Osteoblast (primary cell): Measurements from ENCODE around the gene PRCD. TPM values are rescaled to one million over a fixed set of nuclear protein-coding genes. Genes with fewer than 3 reads are reported as not detected.

Source experiments
- DNase-seq: peaks from one replicate; pipeline ENCODE4 v3.0.0; 2011; ENCODE audit warnings: low spot score, mixed read lengths; ENCODE audit not compliant: insufficient read length; ENCODE audit errors: missing footprints
- H2AFZ ChIP-seq: 2 replicates; pipeline ENCODE4 v1.6.0; 2011; ENCODE audit warnings: mild to moderate bottlenecking, low read length
- H3K27ac ChIP-seq: 2 replicates; pipeline ENCODE4 v1.5.1; 2011; ENCODE audit warnings: mild to moderate bottlenecking, low read depth, low read length, moderate library complexity
- H3K27me3 ChIP-seq: 2 replicates; pipeline ENCODE4 v1.6.0; 2012; ENCODE audit warnings: mild to moderate bottlenecking, control low read depth, inconsistent platforms, low read length, moderate library complexity; ENCODE audit not compliant: insufficient read depth
- H3K36me3 ChIP-seq: 2 replicates; pipeline ENCODE4 v1.5.1; 2011; ENCODE audit warnings: mild to moderate bottlenecking, low read length, control low read depth, moderate library complexity; ENCODE audit not compliant: insufficient read depth
- H3K4me1 ChIP-seq: 2 replicates; pipeline ENCODE4 v1.5.1; 2011; ENCODE audit warnings: mild to moderate bottlenecking, low read length, control low read depth, moderate library complexity; ENCODE audit not compliant: insufficient read depth
- H3K4me2 ChIP-seq: 2 replicates; pipeline ENCODE4 v1.6.0; 2011; ENCODE audit warnings: mild to moderate bottlenecking, low read length; ENCODE audit not compliant: insufficient read depth
- H3K4me3 ChIP-seq: fragments of 200-600 bp; sonication (generic); 3 replicates; pipeline ENCODE4 v1.5.1; 2012; ENCODE audit warnings: mild to moderate bottlenecking, low read length, inconsistent platforms; ENCODE audit not compliant: insufficient read depth
- H3K79me2 ChIP-seq: 2 replicates; pipeline ENCODE4 v1.6.0; 2012; ENCODE audit warnings: mild to moderate bottlenecking, low read length, control low read depth, inconsistent platforms; ENCODE audit not compliant: insufficient read depth
- H3K9me3 ChIP-seq: 2 replicates; pipeline ENCODE4 v1.5.1; 2011; ENCODE audit warnings: low read depth, low read length, control low read depth
- H4K20me1 ChIP-seq: 2 replicates; pipeline ENCODE4 v1.6.0; 2012; ENCODE audit warnings: mild to moderate bottlenecking, low read length, control low read depth; ENCODE audit not compliant: insufficient read depth
- total RNA-seq: library from RNA; depleted of rRNA; stranded (reverse); fragments of >200 nt; gene quantifications from 2 replicates; pipeline ENCODE4 v1.2.3, GENCODE V29; 2012
- TF ChIP-seq, protein P1 (sequence below): IDR thresholded peaks from 2 replicates; pipeline ENCODE4 v1.5.1; 2011; ENCODE audit warnings: mild to moderate bottlenecking, low read depth, low read length, moderate library complexity; ENCODE audit errors: extremely low read depth

Gene PRCD
- total RNA-seq, 1 donor: 4.0 TPM

DNA sequence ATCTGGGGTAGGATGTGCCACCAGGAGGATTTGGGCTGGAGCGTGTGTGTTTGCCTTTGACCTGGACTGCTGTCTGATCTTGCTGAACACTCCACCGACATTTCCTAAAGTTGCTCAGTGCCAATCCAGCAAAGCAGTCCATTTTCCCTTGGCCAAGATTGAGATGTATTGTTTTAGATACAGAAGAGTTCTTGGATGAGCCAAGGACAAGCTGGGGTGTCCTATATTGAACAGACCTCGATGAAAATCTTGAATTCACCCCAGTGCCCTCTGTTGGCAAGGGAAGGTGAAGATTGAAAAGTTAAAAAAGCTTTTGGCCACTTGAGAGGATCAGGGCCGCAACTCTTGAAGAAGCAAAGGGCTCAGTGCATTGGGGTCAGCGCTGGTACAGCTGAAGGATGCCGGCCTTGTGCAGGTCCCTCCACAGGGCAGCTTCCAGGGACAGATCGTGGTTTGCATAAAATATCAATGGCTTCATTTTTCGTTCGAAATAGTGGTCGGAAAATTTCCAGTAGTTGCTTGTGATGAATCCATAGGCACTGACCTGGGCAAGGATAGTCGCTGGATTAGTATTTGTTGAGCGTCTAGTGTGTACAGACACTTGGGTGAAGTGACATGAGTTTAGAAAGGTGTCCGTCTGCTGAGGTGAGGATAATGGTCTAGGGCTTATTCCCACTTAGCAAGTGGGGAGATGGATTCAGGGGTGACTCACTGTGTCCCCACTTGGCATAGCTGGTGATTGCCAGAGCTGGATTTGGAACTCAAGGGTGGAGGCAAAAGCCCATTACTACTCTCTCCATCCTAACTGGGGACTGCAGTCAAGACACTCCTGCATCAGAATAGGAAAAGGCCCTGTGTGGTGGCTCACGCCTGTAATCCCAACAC is 26.1 kb downstream of the PRCD start:
- DNase-seq: peak; percentile 35
- peaks cover 30% of the 10 kb centered on the region for H3K36me3 ChIP-seq

DNA sequence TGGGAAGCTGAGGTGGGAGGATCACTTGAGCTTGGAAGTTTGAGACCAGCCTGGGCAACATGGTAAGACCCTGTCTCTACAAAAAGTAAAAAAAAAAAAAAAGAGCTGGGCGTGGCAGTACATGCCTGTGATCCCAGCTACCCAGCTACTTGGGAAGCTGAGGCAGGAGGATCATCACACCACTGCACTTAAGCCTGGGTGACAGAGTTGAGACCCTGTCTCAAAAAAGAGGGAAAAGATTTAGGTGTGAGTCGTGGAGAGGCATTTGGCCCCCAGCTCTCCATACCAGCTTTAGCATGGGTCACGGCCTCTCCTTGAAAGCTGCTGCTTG is 26.7 kb downstream of the PRCD start:
- H3K9me3 ChIP-seq: peaks cover 4% of the 10 kb centered on the region
- no peaks in the 10 kb centered on the region for H3K27me3 ChIP-seq
- TF ChIP-seq, protein P1, sequence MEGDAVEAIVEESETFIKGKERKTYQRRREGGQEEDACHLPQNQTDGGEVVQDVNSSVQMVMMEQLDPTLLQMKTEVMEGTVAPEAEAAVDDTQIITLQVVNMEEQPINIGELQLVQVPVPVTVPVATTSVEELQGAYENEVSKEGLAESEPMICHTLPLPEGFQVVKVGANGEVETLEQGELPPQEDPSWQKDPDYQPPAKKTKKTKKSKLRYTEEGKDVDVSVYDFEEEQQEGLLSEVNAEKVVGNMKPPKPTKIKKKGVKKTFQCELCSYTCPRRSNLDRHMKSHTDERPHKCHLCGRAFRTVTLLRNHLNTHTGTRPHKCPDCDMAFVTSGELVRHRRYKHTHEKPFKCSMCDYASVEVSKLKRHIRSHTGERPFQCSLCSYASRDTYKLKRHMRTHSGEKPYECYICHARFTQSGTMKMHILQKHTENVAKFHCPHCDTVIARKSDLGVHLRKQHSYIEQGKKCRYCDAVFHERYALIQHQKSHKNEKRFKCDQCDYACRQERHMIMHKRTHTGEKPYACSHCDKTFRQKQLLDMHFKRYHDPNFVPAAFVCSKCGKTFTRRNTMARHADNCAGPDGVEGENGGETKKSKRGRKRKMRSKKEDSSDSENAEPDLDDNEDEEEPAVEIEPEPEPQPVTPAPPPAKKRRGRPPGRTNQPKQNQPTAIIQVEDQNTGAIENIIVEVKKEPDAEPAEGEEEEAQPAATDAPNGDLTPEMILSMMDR: no peak
- no peak for DNase-seq
- H3K79me2 ChIP-seq: peaks cover 10% of the 10 kb centered on the region
- H4K20me1 ChIP-seq: peaks cover 33% of the 10 kb centered on the region
- peaks cover 20% of the 10 kb centered on the region for H3K4me1 ChIP-seq
- H3K27ac ChIP-seq: no peak overlapping the region
- no peak overlapping the region for H2AFZ ChIP-seq
- peaks cover 25% of the 10 kb centered on the region for H3K36me3 ChIP-seq
- H3K4me3 ChIP-seq: no peak overlapping the region
- no peak overlapping the region for H3K4me2 ChIP-seq

More for the DNA sequence above, 26.1 kb downstream of the PRCD start:
- Histone ChIP-seq H4K20me1 (peaks cover 40% of the 10 kb centered on the region), H3K27ac (peak overlapping the region; percentile 39), H3K27me3 (no peaks in the 10 kb centered on the region), H3K9me3 (peaks cover 4% of the 10 kb centered on the region), H2AFZ (no peak overlapping the region), H3K79me2 (peaks cover 14% of the 10 kb centered on the region), H3K4me2 (no peak overlapping the region), H3K4me3 (no peak overlapping the region), H3K4me1 (peaks cover 26% of the 10 kb centered on the region)
- TF ChIP-seq, protein P1: no peak

DNA sequence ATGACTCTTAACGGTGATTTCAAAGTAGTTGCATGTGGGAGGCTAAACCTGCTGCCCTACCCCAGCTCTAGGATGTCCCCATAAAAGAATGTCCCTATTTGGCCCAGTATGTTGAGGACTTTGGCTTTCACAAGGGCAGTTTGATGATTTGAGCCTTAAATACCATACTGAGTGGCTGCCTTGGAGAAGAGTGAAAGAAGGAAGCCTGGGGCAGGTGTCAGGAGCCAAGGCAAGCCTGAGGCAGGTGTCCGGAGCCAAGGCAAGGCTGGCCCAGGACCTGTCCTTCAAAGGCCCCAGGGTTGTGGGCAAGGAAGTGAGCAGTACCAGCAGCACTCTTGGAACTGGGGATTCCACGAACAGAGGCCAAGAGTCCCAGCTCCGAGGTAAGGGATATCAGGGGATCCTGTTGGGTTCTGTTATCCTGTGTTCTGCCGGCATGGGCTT is 27.2 kb downstream of the PRCD start:
- H3K27ac ChIP-seq: no peak overlapping the region
- H3K36me3 ChIP-seq: peaks cover 22% of the 10 kb centered on the region
- H3K79me2 ChIP-seq: peaks cover 7% of the 10 kb centered on the region
- no peak overlapping the region for H3K4me3 ChIP-seq
- peaks cover 4% of the 10 kb centered on the region for H3K9me3 ChIP-seq
- H3K4me1 ChIP-seq: peaks cover 15% of the 10 kb centered on the region
- no peak overlapping the region for H3K4me2 ChIP-seq
- peak; percentile 53 for DNase-seq
- H3K27me3 ChIP-seq: no peaks in the 10 kb centered on the region
- TF ChIP-seq, protein P1: no peak
- H4K20me1 ChIP-seq: peaks cover 29% of the 10 kb centered on the region
- no peak overlapping the region for H2AFZ ChIP-seq

DNA sequence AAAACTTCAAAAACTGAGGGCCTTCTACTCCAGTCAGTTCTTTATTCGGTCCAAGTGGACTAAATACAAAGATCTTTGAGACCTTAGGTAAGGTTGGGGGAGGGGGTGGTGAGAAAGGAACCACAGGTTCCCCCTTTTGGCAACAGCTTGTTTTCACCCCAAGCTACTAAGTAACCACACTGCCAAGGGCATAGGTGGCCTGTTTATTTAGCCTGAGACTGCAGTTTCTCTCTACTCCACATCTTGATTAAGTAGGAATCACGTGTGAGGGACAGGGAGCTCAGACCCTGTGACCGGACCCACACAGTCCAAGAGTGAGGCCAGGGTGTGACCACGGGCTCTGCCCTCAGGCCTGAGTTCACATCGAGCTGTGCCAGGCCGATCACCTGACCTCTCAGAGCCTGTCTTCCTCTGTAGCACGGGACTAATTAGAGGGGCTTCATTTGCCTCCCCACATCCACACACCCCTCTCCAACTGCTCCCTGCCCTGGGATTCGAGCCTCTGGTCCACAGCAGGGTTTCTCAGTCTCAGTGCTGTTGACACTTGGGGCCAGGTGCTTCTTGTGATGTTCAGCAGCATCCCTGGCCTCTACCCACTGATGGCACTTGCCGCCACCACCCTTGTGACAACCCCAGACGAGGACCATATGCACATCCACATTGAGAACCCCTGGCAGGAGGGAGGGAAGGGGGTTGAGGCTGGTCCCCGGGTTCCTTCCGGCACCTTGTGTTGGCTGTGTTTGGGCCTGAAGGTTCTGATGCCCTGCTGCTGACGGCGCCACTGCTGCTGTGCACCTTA is 28.0 kb downstream of the PRCD start:
- Histone ChIP-seq H3K4me3 (no peak overlapping the region), H3K79me2 (peaks cover 6% of the 10 kb centered on the region), H3K36me3 (peaks cover 21% of the 10 kb centered on the region), H3K27ac (no peak overlapping the region), H3K27me3 (no peaks in the 10 kb centered on the region), H3K4me1 (peaks cover 9% of the 10 kb centered on the region), H3K9me3 (peaks cover 4% of the 10 kb centered on the region), H3K4me2 (no peak overlapping the region), H4K20me1 (peaks cover 24% of the 10 kb centered on the region), H2AFZ (no peak overlapping the region)
- TF ChIP-seq, protein P1: no peak
- DNase-seq: peak; percentile 86
